Epithelial cell of prostate (primary cell): ENCODE measurements around the gene PTPRF.

Experiments used
- DNase-seq: peaks from one replicate; pipeline ENCODE4 v3.0.0-alpha.2; 2011; ENCODE audit warnings: low read depth, low spot score
- H3K27ac ChIP-seq: fragments of 450-650 bp; 2 replicates; pipeline ENCODE4 v1.5.1; 2017; ENCODE audit warnings: mild to moderate bottlenecking

The PTPRF gene

DNA sequence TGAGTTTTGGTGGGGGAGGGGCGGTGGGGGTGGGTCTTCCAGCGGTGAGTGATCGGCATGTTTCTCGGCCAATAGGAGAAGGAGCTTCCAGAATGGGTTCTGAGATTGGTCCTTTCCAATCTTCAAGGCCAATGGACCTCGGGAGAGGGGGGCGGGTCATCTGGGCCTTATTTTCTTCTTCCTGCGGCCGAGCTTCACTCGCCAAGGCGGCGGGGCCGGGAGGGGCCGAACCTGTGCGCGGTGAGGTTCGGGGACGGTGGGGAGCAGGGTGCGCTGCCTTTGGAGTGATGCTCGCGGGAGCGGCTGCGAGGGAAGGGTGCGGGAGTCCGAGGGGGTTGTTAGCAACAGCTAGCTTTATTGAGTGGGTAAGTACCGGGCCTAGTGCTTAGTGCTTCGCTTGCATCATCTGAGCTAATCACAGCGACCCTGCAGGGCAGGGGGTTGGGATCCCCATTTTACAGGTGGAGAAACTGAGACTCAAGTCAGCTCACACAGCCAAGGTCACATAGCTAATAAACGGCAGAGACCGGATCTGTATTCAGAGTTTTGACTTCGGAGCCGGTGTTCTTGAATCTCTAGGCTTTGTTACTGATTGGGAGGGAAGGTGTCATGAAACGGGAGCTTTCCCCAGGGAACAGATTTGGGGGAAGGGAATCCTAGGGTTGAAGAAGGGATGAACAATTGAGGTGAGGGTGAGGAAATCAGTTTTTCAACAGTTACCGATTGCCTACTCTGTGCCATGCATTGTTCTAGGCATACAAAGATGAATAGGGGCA lies 119.8 kb downstream of the PTPRF start:
- peak; percentile 93 for DNase-seq
- H3K27ac ChIP-seq = peak overlapping the region; percentile 91

DNA sequence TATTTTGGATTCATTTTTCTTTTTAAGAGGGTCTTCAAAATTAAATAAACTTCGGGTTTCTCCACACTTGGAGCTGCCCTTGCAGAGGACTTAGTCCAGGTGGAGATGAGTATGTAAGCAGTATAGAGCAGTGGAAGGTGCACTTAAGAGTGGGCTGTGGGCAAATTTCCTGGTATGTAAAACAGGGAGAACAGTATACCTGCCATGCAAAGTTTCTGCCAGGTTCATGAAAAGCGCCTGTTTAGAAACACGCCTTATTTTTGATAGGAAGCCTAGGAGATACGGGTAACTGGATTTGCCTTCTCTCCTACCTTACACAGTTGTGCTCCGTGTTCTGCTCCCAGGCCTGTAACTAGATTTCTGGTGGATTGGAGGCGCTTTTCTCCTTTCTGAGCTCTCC lies 120.5 kb downstream of the PTPRF start:
- peak overlapping the region; percentile 91 for H3K27ac ChIP-seq
- DNase-seq = no peak

DNA sequence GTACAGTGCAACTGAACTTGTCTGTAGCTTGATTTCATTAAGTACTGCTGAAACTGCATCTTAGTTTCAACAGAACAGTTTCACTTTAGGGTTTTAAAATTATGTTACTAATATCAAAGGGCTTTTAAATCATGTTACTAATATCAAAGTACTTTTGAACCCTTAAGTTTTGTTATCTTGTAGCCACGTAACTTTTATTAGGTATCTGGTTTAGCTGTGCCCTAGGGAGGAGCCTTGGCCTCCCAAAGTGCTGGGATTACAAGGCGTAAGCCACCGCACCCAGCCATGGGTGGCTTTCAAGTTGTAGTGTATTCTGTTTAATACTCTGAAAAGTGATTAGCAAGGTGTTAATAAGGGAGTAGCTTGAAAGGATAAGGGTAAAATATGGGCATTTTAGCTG lies 121.2 kb downstream of the PTPRF start:
- DNase-seq = no peak
- peak overlapping the region; percentile 91 for H3K27ac ChIP-seq

DNA sequence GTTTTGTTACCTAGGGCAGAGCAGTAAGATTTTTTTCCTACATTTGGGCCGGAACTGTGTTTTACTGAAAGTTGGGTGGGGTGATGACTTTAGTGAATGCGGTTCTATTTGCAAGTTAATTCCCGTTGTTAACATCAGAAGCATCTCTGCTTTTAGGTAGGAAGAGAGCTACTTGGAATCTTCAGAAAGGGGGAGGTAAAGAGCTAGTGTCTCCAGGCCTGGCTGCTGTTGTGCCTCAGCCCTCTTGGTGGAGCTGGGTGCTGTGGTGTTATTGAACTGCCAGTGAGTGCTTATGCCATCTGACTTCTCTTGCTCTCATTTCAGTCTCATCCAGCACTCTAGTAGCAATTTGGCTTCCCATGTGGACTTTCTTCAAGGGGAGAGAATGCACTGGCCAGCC lies 122.7 kb downstream of the PTPRF start:
- no peak for DNase-seq
- no peak overlapping the region for H3K27ac ChIP-seq

DNA sequence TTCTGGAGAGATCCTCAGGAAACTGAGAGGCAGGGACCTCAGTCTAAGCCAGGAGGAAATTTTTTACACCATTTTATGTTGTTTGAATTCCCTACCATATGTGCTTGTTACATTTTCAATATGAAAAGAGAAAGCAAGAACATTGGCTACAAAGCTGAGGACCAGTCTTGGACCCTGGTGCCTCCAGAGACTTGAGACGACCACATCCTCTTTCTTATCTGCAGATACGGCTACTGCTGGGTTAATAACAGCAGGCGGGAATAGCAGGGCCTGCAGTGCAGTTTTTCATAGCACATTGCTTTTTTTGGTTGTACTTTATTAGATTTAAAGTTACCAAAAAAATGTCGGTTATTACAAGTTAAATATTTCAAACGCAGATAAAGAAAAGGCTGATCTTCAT lies 123.2 kb downstream of the PTPRF start:
- no peak overlapping the region for H3K27ac ChIP-seq

DNA sequence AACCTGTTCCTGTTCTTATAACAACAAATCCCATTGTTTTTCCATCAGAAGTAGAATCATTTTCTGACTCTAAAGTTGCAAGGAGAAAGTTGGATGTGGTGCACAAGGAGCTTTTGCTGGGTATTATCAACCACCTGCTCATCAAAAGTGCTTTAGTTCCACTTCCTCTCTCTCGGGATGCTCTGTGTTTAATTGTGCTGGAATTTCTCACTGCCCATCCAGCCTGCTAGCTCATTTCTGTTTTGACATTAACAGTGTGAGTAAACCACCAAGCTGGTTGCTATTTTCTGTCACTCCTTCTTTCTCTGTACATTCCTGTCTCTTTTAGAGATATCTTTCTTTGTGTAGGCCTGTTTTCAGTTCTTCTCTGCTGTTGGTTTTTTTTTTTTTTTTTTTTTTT lies 125.3 kb downstream of the PTPRF start:
- DNase-seq = no peak
- no peak overlapping the region for H3K27ac ChIP-seq

More for the DNA sequence above, 123.2 kb downstream of the PTPRF start:
- no peak for DNase-seq

DNA sequence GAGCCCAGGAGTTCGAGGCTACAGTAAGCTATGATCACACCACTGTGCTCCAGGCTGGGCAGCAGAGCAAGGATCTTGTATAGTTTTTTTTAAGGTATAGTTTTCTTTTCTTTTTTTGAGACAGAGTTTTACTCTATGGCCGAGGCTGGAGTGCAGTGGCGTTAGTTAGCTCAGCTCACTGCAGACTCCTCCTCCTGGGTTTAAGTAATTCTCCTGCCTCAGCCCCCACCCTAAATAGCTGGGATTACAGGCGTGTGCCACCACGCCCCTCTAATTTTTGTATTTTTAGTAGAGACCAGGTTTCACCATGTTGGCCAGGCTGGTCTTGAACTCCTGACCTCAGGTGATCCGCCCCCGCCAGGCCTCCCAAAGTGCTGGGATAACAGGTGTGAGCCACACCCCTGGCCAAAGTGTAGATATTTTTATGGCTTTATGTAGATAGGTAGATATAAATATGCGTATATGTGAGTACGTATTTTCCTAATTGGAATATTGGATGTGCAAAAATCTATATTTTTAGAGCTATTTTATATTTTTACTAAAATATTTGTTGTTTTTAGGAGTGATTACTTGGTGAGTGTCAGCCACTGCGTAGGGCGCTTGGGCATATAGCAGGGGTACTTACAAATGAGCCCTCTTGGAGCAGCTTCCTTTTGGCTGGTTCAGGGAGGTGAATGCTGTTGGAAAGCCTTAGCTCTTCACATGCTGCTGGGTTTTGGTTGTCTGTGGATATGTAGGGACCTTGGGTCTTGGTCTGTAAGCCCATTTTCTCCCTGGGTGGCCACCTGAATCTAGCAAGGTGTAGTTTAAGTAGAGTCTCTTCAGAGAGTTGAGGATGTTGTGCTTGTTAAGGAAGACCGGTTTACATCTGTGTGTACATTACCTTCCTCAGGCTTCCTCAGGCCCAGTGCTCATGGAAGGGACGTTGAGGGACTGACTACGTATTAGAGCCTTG lies 128.8 kb downstream of the PTPRF start:
- no peak overlapping the region for H3K27ac ChIP-seq
- DNase-seq = no peak

DNA sequence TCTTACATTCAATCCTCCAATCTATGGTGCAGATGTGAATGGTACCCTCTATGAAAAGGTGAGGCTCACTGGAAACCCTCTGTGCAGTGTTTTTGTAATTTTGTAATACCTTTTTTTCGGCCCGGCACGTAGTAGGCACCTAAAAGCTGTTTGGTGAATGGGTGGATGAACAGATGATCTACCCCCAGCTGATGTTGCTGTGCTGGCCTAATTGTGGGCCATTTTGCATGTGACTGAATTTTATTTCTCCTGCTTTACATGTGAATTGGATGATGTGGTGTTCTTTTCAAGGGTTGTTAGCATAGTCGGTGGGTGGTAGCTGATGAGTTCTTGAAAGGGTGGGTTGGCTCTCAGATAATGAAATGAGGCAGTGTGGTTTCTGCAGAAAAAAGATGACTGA lies 129.7 kb downstream of the PTPRF start:
- DNase-seq = no peak
- no peak overlapping the region for H3K27ac ChIP-seq

DNA sequence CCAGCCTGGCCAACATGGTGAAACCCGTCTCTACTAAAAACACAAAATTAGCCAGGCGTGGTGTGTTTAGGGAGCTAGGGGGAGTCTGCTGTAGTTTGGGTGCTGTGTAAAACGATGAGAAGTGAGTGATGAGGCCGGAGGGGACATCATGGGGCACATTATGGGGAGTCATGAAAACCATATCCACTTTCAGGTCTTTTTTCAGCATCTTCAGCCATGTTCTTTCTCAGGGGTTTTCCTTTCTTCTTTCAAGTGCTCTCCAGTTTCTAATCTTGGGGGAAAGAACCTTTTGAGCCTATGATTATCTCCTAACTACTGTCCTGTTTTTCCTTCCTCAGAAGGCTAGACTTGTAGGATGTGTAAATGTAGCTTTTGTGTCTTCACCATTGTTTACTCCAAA lies 133.7 kb downstream of the PTPRF start:
- no peak overlapping the region for H3K27ac ChIP-seq
- DNase-seq = no peak

DNA sequence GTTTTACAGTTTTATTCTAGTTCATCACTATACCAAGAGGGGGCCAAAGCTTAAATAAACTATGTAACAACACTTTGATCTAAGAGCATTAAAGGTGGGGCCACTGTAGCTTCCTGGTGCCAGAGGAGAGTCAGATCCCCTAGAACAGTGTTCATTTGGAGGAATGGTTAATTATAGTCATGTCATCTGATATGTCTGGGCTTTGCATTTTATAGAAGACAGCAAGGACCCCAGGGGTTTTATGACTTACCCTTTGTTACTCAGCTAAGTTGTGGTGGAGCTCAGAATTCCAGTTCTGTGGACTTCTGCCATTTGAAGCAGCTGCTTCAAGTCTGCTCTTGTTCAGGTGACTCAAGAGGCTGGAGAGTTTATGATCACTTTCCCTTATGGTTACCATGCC lies 135.9 kb downstream of the PTPRF start:
- H3K27ac ChIP-seq = peak overlapping the region; percentile 69
- DNase-seq = peak; percentile 92

DNA sequence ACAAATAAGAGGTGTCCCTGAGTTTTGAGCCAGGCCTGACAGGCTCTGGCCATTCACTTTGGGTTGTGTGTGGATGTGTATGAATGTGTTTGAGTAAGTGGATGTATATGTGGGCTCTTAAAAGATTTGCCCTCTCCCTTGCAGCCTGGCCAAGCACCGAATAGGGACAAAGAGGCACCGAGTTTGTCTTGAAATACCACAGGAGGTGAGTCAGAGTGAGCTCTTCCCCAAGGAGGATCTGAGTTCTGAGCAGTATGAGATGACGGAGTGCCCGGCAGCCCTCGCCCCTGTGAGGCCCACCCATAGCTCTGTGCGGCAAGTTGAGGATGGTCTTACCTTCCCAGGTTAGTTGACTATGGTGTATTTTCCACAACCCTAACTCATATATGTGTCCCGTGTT lies 138.3 kb downstream of the PTPRF start:
- DNase-seq = no peak
- no peak overlapping the region for H3K27ac ChIP-seq

DNA sequence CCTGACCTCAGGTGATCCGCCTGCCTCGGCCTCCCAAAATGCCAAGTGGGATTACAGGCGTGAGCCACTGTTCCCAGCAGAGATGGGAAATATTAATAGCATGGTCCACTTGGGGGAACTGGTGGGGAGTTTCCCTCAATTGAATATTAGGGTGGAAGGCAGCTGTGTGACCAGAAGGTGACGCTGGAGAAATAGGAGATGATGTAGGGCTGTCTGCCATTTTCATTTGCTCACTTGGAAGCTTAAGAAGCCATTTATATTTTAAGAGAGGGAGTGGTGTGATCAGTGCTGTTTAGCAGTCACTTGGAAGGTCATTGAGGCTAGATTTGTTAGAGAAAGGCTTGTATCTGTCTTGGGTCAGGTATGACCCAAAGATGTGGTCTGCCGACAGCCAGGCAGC lies 139.2 kb downstream of the PTPRF start:
- DNase-seq = no peak

DNA sequence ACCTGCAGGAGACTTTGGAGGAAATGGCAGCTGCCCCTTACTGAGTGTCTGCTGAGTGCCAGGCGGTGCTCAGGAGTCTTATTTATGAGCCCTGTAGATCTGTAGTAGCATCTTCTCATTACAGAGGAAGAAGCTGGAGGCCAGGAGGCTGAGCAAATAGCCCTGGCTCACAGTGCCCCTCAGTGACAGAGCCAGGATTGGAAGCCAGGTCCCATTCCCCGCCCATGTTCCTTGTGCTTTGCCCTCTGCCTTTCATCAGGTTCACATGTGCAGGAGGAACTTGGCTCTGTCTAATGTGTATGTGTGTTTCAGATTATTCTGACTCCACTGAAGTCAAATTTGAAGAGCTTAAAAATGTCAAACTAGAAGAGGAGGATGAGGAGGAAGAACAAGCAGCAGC lies 140.5 kb downstream of the PTPRF start:
- DNase-seq = no peak
- no peak overlapping the region for H3K27ac ChIP-seq

More for the DNA sequence above, 139.2 kb downstream of the PTPRF start:
- no peak overlapping the region for H3K27ac ChIP-seq

DNA sequence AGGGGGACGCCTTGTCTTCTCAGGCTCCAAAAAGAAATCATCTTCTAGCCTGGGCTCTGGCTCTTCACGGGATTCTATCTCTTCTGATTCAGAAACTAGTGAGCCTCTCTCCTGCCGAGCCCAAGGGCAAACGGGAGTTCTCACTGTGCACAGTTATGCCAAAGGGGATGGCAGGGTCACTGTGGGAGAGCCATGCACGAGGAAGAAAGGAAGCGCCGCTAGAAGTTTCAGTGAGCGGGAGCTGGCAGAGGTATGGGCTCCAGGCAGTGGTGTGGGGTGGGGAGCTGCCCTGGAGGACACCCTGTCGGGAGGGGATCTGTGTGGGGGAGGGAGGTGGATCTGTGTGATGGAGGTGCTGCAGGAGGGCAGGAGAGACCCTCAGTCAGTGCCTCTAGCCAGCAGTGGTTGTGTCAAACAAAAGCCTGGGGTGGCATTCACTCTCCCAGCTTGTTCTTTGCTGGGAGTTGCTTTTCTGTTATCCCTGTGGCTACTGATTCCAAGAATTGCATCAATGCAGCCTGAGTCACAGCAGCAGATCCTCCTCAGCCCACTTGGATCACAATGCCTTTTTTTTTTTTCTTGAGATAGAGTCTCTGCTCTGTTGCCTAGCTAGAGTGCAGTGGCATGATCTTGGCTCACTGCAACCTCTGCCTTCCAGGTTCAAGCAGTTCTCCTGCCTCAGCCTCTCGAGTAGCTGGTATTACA lies 141.1 kb downstream of the PTPRF start:
- no peak for DNase-seq
- H3K27ac ChIP-seq = no peak overlapping the region

DNA sequence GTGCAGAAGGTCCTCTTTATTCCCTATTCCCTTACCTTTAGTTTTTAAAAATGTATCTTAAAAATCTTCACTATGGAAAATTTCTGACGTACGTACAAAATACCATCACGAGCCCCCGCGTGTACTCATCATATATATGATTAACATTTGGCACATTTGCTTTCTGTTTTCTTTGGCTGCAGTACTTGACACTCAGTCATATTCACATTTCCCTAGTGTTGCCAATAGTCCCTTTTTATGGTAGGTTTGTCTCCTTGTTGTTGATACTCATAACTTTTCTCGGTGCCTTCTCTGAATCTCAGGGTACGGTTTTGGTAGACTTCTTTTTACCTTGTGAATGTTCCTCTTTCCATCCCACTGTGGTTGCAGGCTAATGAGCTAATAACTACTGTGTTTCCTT lies 142.6 kb downstream of the PTPRF start:
- no peak for DNase-seq
- no peak overlapping the region for H3K27ac ChIP-seq
